Effector CD4-positive, alpha-beta T cell (primary cell): ENCODE measurements around the gene SERPINA5.
"Not testable (repeated sequence)": the region's sequence is repeated elsewhere in the genome, so short reads cannot be mapped to it uniquely, and the experiment has no call there.

ENCODE experiments used
- DNase-seq: peaks from one replicate; pipeline ENCODE4 v3.0.0-alpha.2; 2020

SERPINA5 gene

DNA sequence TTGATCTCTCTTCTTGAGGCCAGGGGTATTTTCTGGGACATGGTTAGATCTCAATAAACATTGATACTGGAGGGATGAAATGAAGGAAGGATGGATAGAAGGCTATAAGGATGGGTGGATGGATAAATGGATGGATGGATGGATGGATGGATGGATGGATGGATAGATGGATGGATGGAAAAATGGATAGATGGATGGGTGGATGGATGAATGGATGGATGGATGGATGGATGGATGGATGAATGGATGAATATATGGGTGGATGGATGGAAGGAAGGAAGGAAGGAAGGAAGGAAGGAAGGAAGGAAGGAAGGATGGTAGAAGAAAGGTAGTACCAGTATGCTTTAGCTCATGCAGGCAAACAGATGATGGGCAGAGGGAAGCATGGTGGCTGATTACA, 3.8 kb upstream of the SERPINA5 start:
- not testable (repeated sequence) for DNase-seq

DNA sequence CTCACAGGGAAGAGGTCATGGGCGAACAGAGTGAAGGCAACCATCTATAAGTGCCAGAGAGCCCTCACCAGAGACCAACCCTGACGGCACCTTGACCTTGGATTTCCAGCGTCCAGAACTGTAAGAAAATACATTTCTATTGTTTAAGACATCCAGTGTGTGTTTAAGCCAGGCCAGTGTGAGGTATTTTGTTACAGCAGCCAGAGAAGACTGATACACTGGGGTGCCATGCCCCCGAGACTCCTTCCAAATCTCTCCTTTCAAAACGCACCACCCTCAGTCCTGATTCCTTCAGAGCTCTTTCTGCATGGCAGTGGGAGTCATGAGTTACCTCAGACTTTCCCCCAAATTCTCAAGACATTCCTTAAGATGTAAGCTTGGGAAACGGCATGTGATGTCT, 2.5 kb upstream of the SERPINA5 start:
- no peak for DNase-seq

DNA sequence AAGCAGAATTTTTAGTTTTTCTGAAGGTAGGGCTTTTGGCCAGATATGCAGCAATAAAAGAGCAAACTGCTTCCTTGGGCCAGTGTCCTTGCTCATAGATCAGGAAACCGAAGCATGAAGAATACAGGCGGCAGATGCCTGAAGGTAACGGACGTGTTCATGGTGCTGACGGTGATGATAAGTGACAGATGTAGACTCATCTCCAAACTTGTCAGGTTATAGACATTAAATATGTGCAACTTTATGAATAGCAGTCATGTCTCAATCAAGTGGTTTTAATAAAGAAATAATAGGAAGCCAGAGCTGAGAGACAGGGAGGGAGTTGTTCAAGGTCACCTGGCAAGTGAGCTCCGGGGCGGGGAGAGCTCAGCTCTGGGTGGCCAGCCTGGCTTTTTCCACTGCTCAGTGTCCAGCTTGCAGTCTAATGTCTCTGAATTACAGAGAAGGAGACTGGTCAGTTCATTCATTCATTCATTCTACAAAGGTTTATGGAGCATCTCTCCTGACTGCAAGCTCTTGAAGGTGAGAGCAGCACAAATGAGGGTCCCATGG, 1.0 kb downstream of the SERPINA5 start:
- DNase-seq = no peak

DNA sequence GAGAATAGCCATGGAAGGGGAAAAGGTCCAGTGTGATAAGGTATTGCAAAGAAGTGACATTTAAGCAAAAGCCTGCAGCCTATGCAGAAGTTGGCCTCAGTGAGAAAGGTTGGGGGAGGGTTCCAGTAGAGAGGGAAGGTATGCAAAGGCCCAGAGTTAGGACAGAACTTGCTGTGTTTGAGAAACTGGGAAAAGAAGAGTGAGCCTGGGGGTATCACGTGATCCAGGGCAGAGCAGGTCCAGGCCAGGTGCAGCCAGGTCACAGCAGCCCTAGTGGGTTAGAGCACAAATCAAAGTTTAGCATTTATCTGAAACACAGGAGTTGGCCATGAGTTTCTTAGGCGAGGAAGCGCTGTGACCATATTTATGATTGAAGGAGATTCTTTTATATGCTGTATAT, 1.6 kb downstream of the SERPINA5 start:
- DNase-seq = no peak

DNA sequence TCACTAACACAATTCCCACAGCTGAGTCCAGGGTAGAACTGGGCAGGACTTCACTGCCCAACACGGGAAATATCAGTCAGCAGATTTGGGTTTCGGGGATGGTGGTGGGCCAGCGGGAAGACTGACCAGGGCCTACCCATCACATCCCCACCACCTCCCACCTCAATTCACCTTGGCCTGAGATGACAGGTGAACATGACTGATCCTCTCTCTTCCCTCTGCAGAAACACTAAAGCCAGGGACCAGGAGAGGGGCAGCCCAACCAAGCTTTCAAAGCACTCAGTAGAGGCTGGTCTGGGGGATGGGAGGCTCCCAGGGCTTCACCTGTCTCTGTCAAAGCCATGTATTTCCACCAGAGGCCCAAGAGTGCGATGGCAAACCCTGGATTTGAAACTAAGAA, 2.3 kb downstream of the SERPINA5 start:
- DNase-seq = no peak

DNA sequence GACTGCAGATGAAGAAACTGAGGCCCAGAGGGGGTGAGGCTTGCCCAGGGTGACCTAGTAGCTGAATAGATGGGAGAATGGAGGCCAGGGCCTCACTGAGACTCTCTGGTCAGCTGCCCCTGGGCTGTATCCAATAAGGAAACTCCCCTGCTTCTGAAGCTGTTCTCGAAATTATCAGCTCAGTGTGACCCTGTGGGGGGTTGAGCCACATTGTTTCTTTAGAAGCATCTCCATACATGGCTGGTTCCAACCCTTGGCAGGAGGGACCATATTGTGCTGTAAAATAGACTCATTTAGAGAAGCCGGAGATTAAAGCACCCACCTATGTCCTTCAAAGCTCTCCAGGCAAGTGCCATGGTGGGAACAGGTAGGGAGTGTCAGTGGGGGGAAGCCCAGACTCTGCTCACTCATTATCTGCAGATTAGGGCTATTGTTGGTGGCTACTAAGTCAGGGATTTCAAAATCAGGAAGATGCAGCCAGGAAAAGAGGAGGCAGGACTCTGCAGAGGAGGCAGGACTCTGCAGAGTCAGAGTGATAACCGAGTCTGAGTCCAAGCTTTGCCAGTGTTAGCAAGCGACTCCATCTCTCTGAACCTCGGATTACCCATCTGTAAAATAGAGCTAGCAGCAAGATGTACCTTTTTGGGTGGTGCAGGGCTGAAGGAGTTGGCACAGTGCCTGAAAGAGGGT, 3.5 kb downstream of the SERPINA5 start:
- DNase-seq = no peak

DNA sequence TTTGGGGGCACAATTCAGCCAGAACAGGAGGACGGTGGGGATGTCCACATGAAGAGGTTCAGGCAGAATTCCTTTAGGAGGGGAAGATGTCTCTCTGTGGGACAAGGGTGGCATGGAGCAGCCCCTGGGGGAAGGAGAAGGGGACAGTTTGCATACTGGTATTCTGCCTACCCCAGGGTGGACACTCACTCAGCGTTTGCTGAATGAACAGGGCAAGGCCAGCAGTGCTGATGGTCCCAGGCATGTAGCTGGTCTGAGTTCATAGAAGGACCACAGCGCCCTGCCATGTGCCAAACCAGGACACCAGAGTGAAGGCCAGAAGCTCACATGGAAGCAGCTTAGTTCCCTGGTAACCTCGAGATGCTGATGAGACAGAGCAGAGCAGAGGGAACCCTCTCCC, 5.4 kb downstream of the SERPINA5 start:
- no peak for DNase-seq

DNA sequence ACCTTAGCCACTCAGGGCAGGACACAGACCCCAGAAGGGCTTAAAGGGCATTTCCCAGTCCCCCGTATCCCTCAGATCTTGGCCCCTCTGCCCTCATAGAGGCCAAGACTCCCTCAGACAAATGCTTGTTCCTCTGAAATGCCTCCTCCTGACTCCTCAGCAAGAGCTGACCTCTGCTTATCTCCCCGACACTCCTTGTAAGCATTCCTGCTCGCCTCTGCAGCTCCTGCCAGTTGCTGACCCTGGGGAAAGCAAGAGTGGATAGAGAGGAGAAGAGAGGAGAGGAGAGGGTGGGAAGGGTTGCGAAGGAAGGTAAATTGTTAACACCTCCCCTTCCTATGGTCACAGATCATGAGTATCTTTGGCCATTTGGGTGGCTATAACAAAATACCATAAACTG, 7.1 kb downstream of the SERPINA5 start:
- no peak for DNase-seq

DNA sequence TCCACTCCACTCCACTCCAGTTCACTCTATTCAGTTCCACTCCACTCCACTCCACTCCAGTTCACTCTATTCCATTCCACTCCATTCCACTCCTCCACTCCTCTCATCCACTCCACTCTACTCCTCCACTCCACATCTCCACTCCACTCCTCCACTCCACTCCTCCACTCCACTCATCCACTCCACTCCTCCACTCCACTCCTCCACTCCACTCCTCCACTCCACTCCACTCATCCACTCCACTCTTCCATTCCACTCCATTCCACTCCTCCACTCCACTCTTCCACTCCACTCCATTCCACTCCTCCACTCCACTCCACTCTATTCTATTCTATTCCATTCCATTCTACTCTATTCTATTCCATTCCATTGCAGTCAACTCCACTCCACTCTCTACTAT, 9.8 kb downstream of the SERPINA5 start:
- no peak for DNase-seq

DNA sequence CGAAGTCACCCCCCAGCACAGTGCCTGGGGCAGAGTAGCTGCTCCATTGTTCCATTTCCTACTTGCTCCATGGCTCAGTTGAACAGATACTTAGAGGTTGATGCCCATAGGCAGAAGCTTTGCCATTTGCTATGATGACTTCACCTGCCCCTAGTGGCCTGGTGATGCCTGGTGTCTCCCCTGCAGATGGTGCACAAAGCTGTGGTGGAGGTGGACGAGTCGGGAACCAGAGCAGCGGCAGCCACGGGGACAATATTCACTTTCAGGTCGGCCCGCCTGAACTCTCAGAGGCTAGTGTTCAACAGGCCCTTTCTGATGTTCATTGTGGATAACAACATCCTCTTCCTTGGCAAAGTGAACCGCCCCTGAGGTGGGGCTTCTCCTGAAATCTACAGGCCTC, 10.6 kb downstream of the SERPINA5 start:
- no peak for DNase-seq

DNA sequence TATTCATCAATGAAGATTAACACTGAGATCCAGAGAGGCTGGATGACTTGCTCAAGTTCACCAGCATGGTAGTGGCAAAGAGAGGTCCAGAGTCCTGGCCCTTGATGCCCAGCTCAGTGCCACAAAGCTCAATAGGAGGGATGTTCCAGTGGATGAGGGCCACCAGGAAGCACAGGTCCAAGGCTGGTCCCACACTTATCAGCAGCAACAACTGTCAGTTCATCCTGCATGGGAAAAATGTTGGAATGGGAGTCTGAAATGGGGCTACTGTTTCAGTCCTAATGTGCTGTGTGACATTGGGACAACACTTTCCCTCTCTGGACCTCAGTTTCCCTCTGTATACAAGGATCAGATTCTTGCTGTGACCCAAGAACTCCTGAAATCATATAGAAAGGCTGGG, 11.2 kb downstream of the SERPINA5 start:
- DNase-seq = no peak

DNA sequence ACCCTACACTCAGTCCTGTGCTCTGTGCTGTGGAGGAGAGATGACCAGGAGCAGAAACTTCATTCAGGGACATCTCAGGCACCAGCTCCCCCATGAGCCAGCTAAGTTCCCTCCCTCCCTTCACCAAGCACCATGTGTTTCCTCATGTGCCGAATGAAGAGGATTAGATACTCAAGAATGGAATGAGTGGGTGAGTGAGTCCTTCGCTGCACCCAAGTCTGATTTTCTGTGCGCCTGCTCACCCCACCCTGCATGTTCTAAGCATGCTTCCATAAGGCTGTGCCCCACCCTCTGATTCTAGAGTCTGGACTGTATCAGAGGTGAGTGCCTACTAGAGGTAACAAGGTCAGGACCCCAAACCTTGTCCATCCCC, 12.1 kb downstream of the SERPINA5 start:
- DNase-seq = no peak

DNA sequence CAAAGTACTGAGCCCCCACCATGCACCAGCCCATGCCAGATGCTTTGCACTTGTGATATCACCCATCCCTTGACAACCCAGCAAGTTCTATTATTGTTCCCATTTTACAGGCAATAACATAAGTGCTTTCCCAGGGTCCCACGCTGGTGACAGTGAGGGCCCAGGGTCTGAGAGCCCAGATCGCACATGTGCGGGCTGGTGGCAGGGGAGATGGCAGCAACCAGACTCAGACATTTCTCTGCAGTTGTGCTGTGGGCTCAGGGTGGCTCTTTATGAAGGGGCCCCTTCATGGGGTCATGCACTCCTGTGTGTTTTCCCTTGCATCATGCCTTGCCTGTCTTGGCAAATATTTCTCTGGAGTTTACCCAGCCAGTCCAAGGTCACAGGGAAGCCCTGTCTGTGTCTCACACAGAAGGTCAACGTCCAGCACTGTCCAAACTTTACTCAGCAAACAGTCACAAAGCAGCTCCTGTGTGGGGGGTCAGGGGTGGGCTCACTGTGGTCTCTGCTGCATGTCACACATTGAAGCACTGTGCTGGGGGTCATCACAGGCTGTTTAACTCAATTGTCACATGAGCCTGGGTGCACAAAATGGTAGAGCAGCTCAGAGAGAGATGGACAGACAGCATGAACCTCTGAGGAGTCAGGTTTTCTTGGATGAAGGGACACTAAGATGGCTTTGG, 12.7 kb downstream of the SERPINA5 start:
- DNase-seq = no peak

DNA sequence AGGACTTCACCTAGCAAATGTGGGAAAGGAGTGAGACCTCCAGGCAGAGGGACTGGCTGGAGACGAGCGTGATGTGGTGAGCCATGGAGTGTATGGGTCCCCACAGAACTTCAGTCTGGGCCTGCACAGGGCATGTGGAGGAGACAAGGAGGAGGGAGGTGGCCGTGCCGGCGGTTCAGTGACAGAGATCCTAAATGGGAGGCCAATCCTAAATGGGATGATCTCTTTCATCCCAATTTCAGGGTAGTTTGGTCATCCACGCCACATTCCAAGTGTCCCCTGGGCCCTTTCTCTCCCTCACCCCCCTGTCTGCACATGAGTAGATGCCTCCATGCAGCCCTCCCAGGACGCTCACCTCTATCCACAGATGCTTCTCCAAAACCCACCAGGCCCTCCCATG, 13.2 kb downstream of the SERPINA5 start:
- no peak for DNase-seq

DNA sequence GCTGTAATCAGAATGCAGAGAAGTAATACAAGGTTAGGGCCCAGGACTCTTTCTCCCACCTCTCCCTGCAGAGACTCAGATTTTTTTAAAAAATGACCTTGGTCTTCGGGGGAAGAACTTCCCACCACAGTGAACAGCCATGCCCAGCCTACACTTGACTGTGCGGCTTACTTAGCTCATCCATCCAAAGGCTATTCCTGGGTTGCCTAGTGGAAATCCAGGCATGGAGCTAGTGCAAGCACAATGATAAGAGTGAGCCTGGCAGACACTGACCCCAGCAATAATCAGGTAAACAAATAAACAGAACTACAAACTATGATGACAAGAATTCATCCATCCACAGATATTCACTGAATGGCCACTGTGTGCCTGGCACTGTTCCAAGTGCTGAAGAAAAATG, 14.7 kb downstream of the SERPINA5 start:
- DNase-seq = no peak

DNA sequence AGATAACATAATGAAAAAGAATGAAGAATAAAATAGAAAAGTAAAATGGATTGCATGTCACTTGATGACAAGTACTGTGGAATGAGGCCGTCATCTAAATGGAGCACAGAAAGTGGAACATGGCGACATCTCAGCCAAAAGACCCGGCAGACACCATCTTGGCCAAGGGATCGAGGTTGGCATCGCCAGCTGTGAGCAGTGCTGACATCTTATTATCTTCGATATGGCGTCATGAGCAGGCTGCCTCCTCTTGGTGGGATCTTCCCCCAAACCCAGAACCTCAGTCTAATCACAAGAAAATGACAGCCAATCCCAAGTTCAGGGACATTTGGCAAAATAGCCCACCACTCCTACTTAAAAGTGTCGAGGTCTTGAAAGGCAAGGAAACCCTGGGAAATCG, 15.1 kb downstream of the SERPINA5 start:
- DNase-seq = no peak

DNA sequence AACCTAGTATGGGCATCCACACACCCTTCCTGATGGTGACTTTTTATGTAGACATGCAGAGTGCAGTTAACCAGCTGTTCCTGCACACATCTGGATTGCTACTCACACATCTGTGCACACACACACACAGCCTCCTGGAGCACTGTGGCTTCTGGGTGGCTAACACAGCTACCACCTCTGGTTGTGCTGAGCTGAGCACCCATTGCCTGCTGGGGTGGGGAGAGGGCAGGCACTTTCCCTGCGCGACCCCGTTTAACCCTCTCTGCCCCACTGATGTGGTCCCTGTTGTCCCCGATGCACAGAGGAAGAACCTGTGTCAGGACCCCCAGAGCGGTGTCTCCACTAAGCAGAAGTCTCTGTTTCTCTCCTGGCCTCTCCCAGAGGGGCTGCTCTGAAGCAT, 16.6 kb downstream of the SERPINA5 start:
- no peak for DNase-seq

DNA sequence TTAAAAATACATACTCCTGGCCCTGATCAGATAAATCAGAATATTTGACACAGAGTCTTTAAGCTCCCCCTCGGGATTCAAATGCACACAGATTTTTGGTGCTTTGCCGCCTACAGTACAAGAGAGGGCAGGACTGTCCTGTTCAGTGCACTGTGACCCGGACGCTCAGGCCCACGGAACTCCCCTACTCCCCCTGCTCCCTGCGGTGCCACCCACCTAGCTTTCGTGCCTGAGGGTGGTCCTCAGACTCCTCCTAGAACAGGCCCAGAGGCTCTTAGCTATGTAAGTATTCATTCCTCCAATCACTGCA, 17.2 kb downstream of the SERPINA5 start:
- no peak for DNase-seq

DNA sequence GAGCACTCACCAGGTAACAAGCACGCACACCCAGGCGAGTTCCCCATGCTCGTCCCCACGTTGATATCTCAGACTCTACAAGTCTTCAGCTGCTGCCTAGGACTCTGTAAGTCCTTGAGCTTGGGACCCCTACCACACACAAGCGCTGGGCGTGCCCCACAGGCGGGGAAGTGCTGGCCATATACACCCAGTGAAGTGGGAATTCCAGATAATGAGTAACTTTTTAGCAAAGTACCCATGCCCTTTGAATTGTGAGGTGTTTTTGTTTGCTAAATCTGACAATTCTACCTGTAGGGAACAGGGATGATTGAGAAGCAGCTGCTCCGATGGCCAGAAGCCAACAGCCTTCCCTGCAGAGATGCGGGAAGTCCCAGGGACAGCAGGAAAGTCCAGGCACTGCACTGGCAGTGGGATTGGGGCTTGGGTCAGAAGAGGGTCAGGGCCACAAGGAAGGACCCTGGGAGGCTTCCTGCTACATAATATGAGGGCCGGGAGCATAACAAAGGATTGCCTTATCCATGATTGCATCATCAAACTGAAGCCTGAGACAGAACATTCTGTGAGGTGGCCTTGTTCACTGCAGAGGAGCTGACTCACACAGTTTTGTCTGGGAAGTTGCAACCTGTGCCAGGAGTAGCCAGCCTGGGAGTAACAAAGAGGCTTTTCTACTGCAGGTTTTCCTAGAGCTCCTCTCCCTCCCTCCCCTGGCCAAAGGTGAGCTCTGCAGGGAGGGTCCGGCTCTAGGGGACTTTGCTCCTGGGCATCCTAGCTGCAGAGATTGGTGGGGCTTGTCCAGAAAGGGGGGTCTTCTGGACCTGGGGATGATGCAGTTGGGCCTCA, 17.8 kb downstream of the SERPINA5 start:
- DNase-seq = no peak

DNA sequence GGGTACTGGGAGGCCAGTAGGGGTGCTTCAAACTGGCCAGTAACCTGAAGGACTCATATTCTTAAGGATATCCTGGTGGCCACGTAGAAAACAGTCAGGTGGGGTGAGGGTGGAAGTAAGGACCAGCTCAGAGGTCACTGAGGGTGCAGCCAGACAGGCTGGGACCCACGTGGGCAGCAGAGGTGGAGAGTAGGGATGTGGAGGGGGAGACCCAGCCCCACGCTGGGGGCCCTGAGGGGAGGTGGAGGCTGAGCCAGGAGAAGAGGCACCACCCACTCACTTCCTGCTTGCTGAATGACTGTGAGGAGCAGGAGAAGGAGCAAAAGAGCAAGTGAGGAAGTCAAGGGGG, 18.4 kb downstream of the SERPINA5 start:
- DNase-seq = no peak

DNA sequence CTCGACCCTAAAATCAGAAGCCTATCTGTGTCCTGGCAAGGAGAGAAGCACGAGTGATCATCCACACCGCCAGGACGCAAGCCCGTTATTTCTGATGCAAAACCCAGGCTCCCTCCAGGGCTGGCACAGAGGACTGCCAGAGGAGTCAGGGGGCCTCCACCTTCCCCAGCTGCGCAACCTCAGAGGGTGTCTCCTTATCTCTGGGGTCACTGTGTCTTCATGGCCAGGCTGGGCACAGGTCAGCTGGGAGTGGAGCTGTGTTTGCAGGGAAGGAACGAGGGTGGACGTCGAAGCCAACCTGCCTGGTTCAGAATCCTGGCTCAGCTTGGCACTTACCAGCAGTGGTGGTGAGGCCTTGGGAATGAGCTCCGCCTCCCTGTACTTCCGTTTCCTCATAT, 18.9 kb downstream of the SERPINA5 start:
- no peak for DNase-seq

DNA sequence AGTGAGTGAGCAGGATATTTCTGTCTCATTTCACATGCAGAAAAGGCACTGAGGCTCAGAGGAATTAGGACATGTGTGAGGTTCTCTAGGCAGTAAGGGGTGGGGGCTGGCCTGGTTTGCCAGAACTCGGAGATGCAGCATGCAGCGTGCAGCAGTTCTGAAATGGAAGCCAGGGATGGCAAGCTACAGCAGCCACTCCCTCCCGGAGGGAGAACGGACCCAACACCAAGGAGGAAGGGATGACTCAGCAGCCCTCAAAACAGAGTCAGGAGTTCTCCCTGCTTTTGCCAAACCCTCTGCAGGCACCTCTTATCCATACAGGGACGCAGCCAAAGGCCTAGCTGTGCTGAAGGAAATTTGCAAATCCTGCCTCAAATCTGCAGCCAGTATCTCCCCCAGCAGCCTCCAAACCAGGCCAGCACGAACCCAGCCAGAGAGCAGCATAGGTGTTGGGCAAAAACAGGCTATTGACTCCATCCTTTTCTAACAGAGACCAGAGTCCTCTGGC, 20.7 kb downstream of the SERPINA5 start:
- no peak for DNase-seq

DNA sequence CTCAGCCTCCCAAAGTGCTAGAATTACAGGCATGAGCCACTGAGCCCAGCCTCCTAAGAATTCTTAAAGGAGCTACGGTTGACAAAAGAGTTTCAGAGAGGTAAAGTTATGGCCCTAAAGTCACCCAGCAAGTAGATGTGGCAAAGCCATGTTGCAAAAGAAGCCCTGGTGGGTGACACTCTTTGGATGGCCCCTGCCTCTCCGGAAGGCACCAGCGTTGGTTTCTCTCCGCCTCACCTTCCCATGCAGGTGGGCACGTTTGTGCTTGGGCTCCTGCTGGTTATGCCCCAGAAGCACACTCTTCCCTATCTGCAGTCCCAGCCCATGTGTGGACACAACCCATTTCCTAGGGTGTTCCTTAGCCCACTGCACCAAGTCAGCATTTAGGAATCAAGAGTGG, 21.5 kb downstream of the SERPINA5 start:
- DNase-seq = no peak

DNA sequence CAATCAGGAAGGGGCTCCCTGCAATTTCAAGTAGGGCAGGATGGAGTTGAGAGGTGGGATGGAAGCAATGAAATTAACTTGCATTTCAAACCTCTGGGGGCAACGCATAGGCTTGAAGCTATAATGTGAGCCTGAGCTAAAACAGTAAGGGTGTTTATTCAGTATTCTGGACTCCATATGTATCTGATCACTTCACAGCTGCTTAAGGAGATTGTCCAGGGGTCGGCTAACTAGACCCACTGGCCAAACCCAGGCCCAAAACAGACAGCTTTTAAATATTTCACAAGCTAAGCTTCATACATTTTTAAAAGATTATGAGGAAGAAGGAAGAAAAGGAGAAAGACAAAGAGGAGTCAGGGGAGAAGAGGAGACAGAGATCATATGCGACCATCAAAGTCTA, 24.1 kb downstream of the SERPINA5 start:
- no peak for DNase-seq
